NCI-H345 (cell line): Measurements from ENCODE around the gene AKR1D1.

Source experiments
- DNase-seq: peaks from one replicate; lab custom pipeline; 2025; lab: John Stamatoyannopoulos, UW

The AKR1D1 gene

GRCh38 chr7:138166681-138167080, 90.4 kb downstream of the AKR1D1 start:
- no peak for DNase-seq

GRCh38 chr7:138167222-138167621, 91.0 kb downstream of the AKR1D1 start:
- DNase-seq: no peak

- DNase-seq: no peak
Observed at GRCh38 chr7:138167869-138168296, 91.6 kb downstream of the AKR1D1 start.
